Endothelial cell of umbilical vein (primary cell): ENCODE data around the gene NQO2. TPM values are rescaled to one million over a fixed set of nuclear protein-coding genes. Genes with fewer than 3 reads are reported as not detected.

Experiments
- BruUV-seq: library from RNA; stranded (reverse); fragments of 400-500 nt; replicated peaks from 2 replicates; lab custom pipeline; 2021; lab: Mats Ljungman, UMichigan
- CTCF ChIA-PET: fragments of 300-600, 350-600 bp; sonication (Branson Sonifier 250); formaldehyde crosslinking; loops from one replicate; lab custom pipeline; 2021; ENCODE audit warnings: antibody characterized with exemption, inconsistent platforms; lab: Charles Lee
- POLR2A ChIA-PET: fragments of 300-600, 350-600 bp; sonication (Branson Sonifier 250); formaldehyde crosslinking; loops from one replicate; lab custom pipeline; 2021; ENCODE audit warnings: antibody characterized with exemption, inconsistent platforms; lab: Charles Lee
- DNase-seq: peaks from one replicate; pipeline ENCODE4 v3.0.0-alpha.2; 2011; ENCODE audit warnings: low read depth, low spot score
- FAIRE-seq: peaks from 2 replicates; lab custom pipeline; 2011; peaks lifted over from hg19 to GRCh38; lab: Jason Lieb, UNC
- H2AFZ ChIP-seq: 2 replicates; pipeline ENCODE4 v1.6.0; 2012; ENCODE audit warnings: low read depth, low read length, control low read depth, inconsistent platforms
- H3K27ac ChIP-seq: 2 replicates; pipeline ENCODE4 v1.5.1; 2011; ENCODE audit warnings: low read depth, mild to moderate bottlenecking, control low read depth, low read length, moderate library complexity; ENCODE audit not compliant: insufficient read depth
- H3K27me3 ChIP-seq, 2 experiments: 2 replicates each; pipeline versions ENCODE4 v1.6.0 to v1.6.1; 2011; ENCODE audit warnings: low read length in 2 of 2, mixed read lengths in 1 of 2; ENCODE audit not compliant: control insufficient read depth in 2 of 2, insufficient read depth in 2 of 2
- H3K36me3 ChIP-seq, 2 experiments: 2 replicates in 1 of 2; 3 replicates in 1 of 2; pipeline ENCODE4 v1.5.1; 2011; ENCODE audit warnings: low read length in 2 of 2, mild to moderate bottlenecking in 1 of 2, moderate library complexity in 1 of 2; ENCODE audit not compliant: control insufficient read depth in 2 of 2, insufficient read depth in 2 of 2; ENCODE audit errors: extremely low read depth in 1 of 2
- H3K4me1 ChIP-seq: 3 replicates; pipeline ENCODE4 v1.5.1; 2011; ENCODE audit warnings: mild to moderate bottlenecking, low read length; ENCODE audit not compliant: control insufficient read depth, insufficient read depth; ENCODE audit errors: extremely low read depth
- H3K4me2 ChIP-seq: 2 replicates; pipeline ENCODE4 v1.6.1; 2011; ENCODE audit warnings: low read length, control low read depth, mixed read lengths; ENCODE audit not compliant: insufficient read depth
- H3K4me3 ChIP-seq, 3 experiments: fragments of 200-600 bp in 1 of 3; sonication (generic), shearing (Covaris generic) in 1 of 3; replicated peaks in 1 of 3; 2 replicates each; pipeline ENCODE4 v1.5.1; 2011 to 2016; ENCODE audit warnings: control low read depth in 3 of 3, low read length in 3 of 3, mild to moderate bottlenecking in 2 of 3, inconsistent platforms in 1 of 3, low read depth in 1 of 3, moderate library complexity in 1 of 3; ENCODE audit not compliant: insufficient read depth in 1 of 3
- H3K79me2 ChIP-seq: 2 replicates; pipeline ENCODE4 v1.6.0; 2012; ENCODE audit warnings: low read length, inconsistent platforms; ENCODE audit not compliant: control insufficient read depth, insufficient read depth
- H3K9ac ChIP-seq: replicated peaks from 2 replicates; pipeline ENCODE3; 2011; ENCODE audit warnings: low read length, control low read depth; ENCODE audit not compliant: insufficient read depth; ENCODE audit errors: extremely low read depth
- H3K9me1 ChIP-seq: replicated peaks from 3 replicates; pipeline ENCODE4 v1.6.0; 2011; ENCODE audit warnings: mild to moderate bottlenecking, low read length; ENCODE audit not compliant: control insufficient read depth, insufficient read depth; ENCODE audit errors: extremely low read depth
- H3K9me3 ChIP-seq: replicated peaks from 2 replicates; pipeline ENCODE4 v1.5.1; 2012; ENCODE audit warnings: low read length, inconsistent platforms; ENCODE audit not compliant: control insufficient read depth, insufficient read depth
- H4K20me1 ChIP-seq: replicated peaks from 2 replicates; pipeline ENCODE3; 2011; ENCODE audit warnings: mild to moderate bottlenecking, low read length; ENCODE audit not compliant: control insufficient read depth, insufficient read depth; ENCODE audit errors: extremely low read depth
- EZH2 ChIP-seq: IDR thresholded peaks from 2 replicates; pipeline ENCODE4 v1.6.1; 2012; ENCODE audit warnings: borderline replicate concordance, low read depth, mild to moderate bottlenecking, moderate library complexity, low read length, inconsistent platforms; ENCODE audit not compliant: severe bottlenecking
- GATA2 ChIP-seq: IDR thresholded peaks from 2 replicates; pipeline ENCODE4 v1.7.0; 2011; ENCODE audit warnings: low read depth, mild to moderate bottlenecking, moderate library complexity, mixed read lengths, low read length; ENCODE audit not compliant: insufficient read length, insufficient read depth
- MAX ChIP-seq: IDR thresholded peaks from 2 replicates; pipeline ENCODE4 v1.6.1; 2011; ENCODE audit not compliant: insufficient read depth, insufficient read length
- MYC ChIP-seq: IDR thresholded peaks from one replicate; pipeline ENCODE4 v1.6.1; 2011; ENCODE audit warnings: mild to moderate bottlenecking, low read depth, low read length
- POLR2A ChIP-seq: IDR thresholded peaks from 2 replicates; pipeline ENCODE4 v1.6.1; 2012; ENCODE audit warnings: low read depth, mild to moderate bottlenecking, control low read depth, low read length
- dilution Hi-C: fragments of 300-500 bp; cut with MboI; formaldehyde crosslinking; loops from one replicate; pipeline ENCODE4 v1.15.0; 2019; ENCODE audit warnings: low sequenced_read_pairs; ENCODE audit not compliant: extremely low pct_ligation_motif_present
- intact Hi-C: fragments of 100-400 bp; cut with micrococcal nuclease; formaldehyde crosslinking; loops from one replicate; pipeline ENCODE4 v1.10.0; 2022
- polyA plus RNA-seq, 4 experiments: library from polyadenylated mRNA; depleted of rRNA in 3 of 4; stranded (reverse) in 3 of 4; unstranded in 1 of 4; fragments of >200 nt; gene quantifications; 2 replicates each; pipeline versions ENCODE4 v1.2.1 to v1.2.3, GENCODE V29; 2011 to 2012; ENCODE audit warnings: missing spikeins in 1 of 4
- total RNA-seq: library from RNA; stranded (reverse); gene quantifications from 2 replicates; pipeline ENCODE4 v1.2.3, GENCODE V29; 2021
- TF ChIP-seq, protein P1 (sequence below), 2 donors: IDR thresholded peaks; 1 replicate in 1 of 2; 2 replicates in 1 of 2; pipeline ENCODE4 v1.5.1; 2011; ENCODE audit warnings: low read length in 2 of 2, mild to moderate bottlenecking in 2 of 2, moderate library complexity in 2 of 2, control low read depth in 1 of 2, inconsistent platforms in 1 of 2, low read depth in 1 of 2; ENCODE audit not compliant: insufficient read depth in 1 of 2; ENCODE audit errors: extremely low read depth in 1 of 2

Gene NQO2
- total and polyA plus RNA-seq, 2 donors (not counting 3 experiments of a cell fraction or from before 2014, with no cell fraction given) = 27.6 to 48.0 TPM

DNA sequence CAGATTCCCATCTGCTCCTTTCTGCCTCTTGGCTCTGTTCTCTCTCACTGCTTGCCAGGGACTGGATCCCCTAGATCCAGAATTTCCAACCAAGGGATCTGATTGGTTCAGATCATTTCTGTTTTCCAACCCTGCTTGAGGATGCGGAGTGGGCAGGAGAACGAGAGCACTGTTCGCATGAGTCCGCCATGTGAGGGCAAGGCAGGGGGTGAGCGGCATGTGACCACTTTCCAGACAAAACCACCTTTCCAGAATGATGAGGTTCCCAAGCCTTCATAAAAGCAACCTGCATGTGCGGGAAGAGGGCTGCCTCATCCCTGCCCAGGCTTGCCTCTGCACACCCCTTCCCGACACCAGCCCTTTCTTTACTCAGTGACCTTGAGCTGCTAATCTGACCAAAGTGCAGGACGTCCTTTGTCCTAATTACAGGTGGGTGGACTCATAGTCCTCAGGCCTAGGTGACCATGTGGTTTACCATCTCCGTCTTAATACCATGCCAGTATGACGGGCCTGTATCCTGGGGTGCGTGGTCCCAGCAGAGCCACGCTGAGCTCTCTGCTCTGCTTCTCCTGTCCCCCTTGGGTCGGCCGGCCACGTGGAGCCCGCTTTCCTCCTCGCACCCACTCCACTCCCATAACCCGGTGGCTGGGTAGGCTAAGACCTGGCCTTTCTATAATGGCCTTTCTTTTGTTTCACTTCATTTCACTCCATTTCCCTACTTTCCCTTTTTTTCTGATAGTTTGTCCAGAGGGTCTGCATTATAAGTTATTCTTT, 14.4 kb downstream of the NQO2 start:
- POLR2A ChIA-PET = no interaction called here
- FAIRE-seq = no peak
- Histone ChIP-seq H3K36me3 (peaks cover 0 to 3% of the 10 kb centered on the region in 2 experiments), H2AFZ (no peak overlapping the region), H3K27ac (no peak overlapping the region), H3K27me3 (no peaks in the 10 kb centered on the region), H3K4me1 (peaks cover 6% of the 10 kb centered on the region), H3K4me2 (no peak overlapping the region), H3K9me3 (no peaks in the 10 kb centered on the region), H3K9ac (no peak overlapping the region), H3K9me1 (no peaks in the 10 kb centered on the region), H4K20me1 (no peaks in the 10 kb centered on the region), H3K79me2 (no peaks in the 10 kb centered on the region), H3K4me3 (no peak overlapping the region)
- no peak for DNase-seq
- CTCF ChIA-PET = interaction anchor here (1.0 to 2.0 kb wide), 2 partner anchors 12 to 40 kb away, joined by 3 to 8 read pairs; no protein-coding TSS in a partner anchor
- intact Hi-C loops (no loop called here), dilution Hi-C loops (no loop called here)
- TF ChIP-seq MYC (no peak), MAX (no peak), EZH2 (no peak), POLR2A (no peak), GATA2 (no peak)
- TF ChIP-seq, protein P1, sequence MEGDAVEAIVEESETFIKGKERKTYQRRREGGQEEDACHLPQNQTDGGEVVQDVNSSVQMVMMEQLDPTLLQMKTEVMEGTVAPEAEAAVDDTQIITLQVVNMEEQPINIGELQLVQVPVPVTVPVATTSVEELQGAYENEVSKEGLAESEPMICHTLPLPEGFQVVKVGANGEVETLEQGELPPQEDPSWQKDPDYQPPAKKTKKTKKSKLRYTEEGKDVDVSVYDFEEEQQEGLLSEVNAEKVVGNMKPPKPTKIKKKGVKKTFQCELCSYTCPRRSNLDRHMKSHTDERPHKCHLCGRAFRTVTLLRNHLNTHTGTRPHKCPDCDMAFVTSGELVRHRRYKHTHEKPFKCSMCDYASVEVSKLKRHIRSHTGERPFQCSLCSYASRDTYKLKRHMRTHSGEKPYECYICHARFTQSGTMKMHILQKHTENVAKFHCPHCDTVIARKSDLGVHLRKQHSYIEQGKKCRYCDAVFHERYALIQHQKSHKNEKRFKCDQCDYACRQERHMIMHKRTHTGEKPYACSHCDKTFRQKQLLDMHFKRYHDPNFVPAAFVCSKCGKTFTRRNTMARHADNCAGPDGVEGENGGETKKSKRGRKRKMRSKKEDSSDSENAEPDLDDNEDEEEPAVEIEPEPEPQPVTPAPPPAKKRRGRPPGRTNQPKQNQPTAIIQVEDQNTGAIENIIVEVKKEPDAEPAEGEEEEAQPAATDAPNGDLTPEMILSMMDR (IDR thresholded peaks at IDR 0.05; ENCODE audit: extremely low read depth in 1 of 2, insufficient read depth in 1 of 2, low read depth in 1 of 2, low read length in 2 of 2) = no peak
- BruUV-seq = no TSS peak
